K562 (cell line): Measurements from ENCODE around the gene MYL6B. TPM values are rescaled to one million over a fixed set of nuclear protein-coding genes. Genes with fewer than 3 reads are reported as not detected.

Source experiments
- BACH1 ChIP-seq: fragments of 200-800 bp; sonication (Bioruptor generic); IDR thresholded peaks from 2 replicates; pipeline ENCODE4 v1.6.1; 2016; ENCODE audit warnings: missing genetic modification characterization, missing compliant biosample characterization
- CTBP1 ChIP-seq: fragments of 450-650 bp; IDR thresholded peaks from 2 replicates; pipeline ENCODE4 v1.6.1; 2016; ENCODE audit warnings: borderline replicate concordance
- GABPB1 ChIP-seq: sonication (generic); formaldehyde crosslinking; IDR thresholded peaks from 2 replicates; pipeline ENCODE4 v1.8.0; 2022; ENCODE audit warnings: mild to moderate bottlenecking, missing genetic modification reagents
- HDAC2 ChIP-seq: fragments of 450-650 bp; IDR thresholded peaks from 2 replicates; pipeline ENCODE4 v1.6.1; 2016; ENCODE audit warnings: mild to moderate bottlenecking
- KDM4B ChIP-seq, 2 experiments: fragments of 450-650 bp in 1 of 2; sonication (generic) in 1 of 2; IDR thresholded peaks; 2 replicates each; pipeline ENCODE4 v1.6.1; 2016 to 2017; ENCODE audit warnings: borderline replicate concordance in 2 of 2, antibody characterized with exemption in 1 of 2, low read depth in 1 of 2, mild to moderate bottlenecking in 1 of 2
- LEF1 ChIP-seq: fragments of 450-650 bp; IDR thresholded peaks from 2 replicates; pipeline ENCODE4 v1.6.1; 2016; ENCODE audit warnings: mild to moderate bottlenecking
- MAFK ChIP-seq: IDR thresholded peaks from 2 replicates; pipeline ENCODE4 v1.6.1; 2011; ENCODE audit warnings: low read length, improper control_type of control experiment
- MBD1 ChIP-seq: fragments of 250-450 bp; sonication (Bioruptor Pico); IDR thresholded peaks from 2 replicates; pipeline ENCODE4 v1.8.0; 2022; ENCODE audit warnings: inconsistent platforms
- NFE2 ChIP-seq: IDR thresholded peaks from 2 replicates; pipeline ENCODE4 v1.6.1; 2014; ENCODE audit warnings: antibody characterized with exemption, low read depth
- PREB ChIP-seq: sonication (generic); formaldehyde crosslinking; IDR thresholded peaks from 2 replicates; pipeline ENCODE4 v1.8.1; 2023; ENCODE audit warnings: mild to moderate bottlenecking, missing genetic modification reagents
- SPI1 ChIP-seq: IDR thresholded peaks from 2 replicates; pipeline ENCODE4 v1.6.1; 2011; ENCODE audit warnings: low read depth, low read length, control low read depth, borderline replicate concordance
- ZBTB7A ChIP-seq: IDR thresholded peaks from 2 replicates; pipeline ENCODE4 v1.6.1; 2011; ENCODE audit warnings: low read depth, mild to moderate bottlenecking, low read length, moderate library complexity, borderline replicate concordance; ENCODE audit not compliant: control insufficient read depth
- ZFP1 ChIP-seq: fragments of 450-650 bp; formaldehyde crosslinking; IDR thresholded peaks from 2 replicates; pipeline ENCODE4 v1.4.0; 2020; ENCODE audit warnings: mild to moderate bottlenecking, mixed read lengths
- ZHX1 ChIP-seq: fragments of 150-350 bp; conservative IDR thresholded peaks from 2 replicates; pipeline ENCODE4 v1.6.1; 2014; ENCODE audit warnings: low read length
- ZNF395 ChIP-seq: fragments of 200-800 bp; sonication (Bioruptor generic); IDR thresholded peaks from 2 replicates; pipeline ENCODE4 v1.6.1; 2017; ENCODE audit warnings: missing genetic modification characterization, missing compliant biosample characterization
- ZNF77 ChIP-seq: fragments of 250-450 bp; sonication (Bioruptor Pico); IDR thresholded peaks from 2 replicates; pipeline ENCODE4 v1.5.0; 2020
- ZNF778 ChIP-seq: fragments of 450-650 bp; formaldehyde crosslinking; IDR thresholded peaks from 2 replicates; pipeline ENCODE4 v1.4.0; 2020; ENCODE audit warnings: mild to moderate bottlenecking, moderate library complexity
- polyA plus RNA-seq, 8 experiments: library from polyadenylated mRNA; depleted of rRNA in 4 of 8; stranded (reverse) in 5 of 8; unstranded in 3 of 8; fragments of >200 nt; fragmentation: Nextera tagmentation in 2 of 8; fragmentation: Illumina TruSeq in 1 of 8; extraction: Ambion mirVana in 2 of 8; extraction: Trizol in 1 of 8; gene quantifications; 2 replicates each; pipeline versions ENCODE4 v1.2.1 to v1.2.3, GENCODE V29; 2011 to 2014; ENCODE audit warnings: inconsistent platforms in 1 of 8, missing spikeins in 1 of 8
- total RNA-seq, 7 experiments: library from RNA; depleted of rRNA in 6 of 7; stranded (reverse); fragments of >200 nt in 6 of 7; fragmentation: Illumina TruSeq in 2 of 7; extraction: Trizol in 2 of 7; gene quantifications; 2 replicates each; pipeline versions ENCODE4 v1.2.1 to v1.2.3, GENCODE V29; 2011 to 2021; ENCODE audit warnings: low replicate concordance in 1 of 7
- TF ChIP-seq, protein P1 (sequence below), 2 experiments: IDR thresholded peaks in 1 of 2; conservative IDR thresholded peaks in 1 of 2; 2 replicates each; pipeline ENCODE4 v1.6.1; 2016; ENCODE audit warnings: low read depth in 2 of 2, mild to moderate bottlenecking in 1 of 2, missing compliant biosample characterization in 1 of 2, missing genetic modification characterization in 1 of 2, moderate library complexity in 1 of 2

MYL6B gene
- total and polyA plus RNA-seq, 9 of the 15 experiments (the other 6 are each of a cell fraction or from before 2014, with no cell fraction given): 42.8 to 77.3 (median 68.6) TPM

GRCh38 chr12:56119361-56119796 lies 33.0 kb upstream of the MYL6B start (continued):
- TF ChIP-seq, protein P1, sequence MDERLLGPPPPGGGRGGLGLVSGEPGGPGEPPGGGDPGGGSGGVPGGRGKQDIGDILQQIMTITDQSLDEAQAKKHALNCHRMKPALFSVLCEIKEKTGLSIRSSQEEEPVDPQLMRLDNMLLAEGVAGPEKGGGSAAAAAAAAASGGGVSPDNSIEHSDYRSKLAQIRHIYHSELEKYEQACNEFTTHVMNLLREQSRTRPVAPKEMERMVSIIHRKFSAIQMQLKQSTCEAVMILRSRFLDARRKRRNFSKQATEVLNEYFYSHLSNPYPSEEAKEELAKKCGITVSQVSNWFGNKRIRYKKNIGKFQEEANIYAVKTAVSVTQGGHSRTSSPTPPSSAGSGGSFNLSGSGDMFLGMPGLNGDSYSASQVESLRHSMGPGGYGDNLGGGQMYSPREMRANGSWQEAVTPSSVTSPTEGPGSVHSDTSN (CRISPR knock-in tag; IDR thresholded peaks at IDR 0.05; ENCODE audit: low read depth): no peak
- TF ChIP-seq, protein P1 (tag; conservative IDR thresholded peaks at IDR 0.05; ENCODE audit: low read depth): no peak
- TF ChIP-seq NFE2 (no peak), ZNF778 (no peak), ZNF395 (no peak), HDAC2 (no peak; the same call in 1 of the 2 replicates), LEF1 (no peak), ZHX1 (no peak), ZBTB7A (peak; percentile 47; the same call in 1 of the 2 replicates), ZNF77 (no peak), GABPB1 (CRISPR knock-in tag) (no peak), PREB (CRISPR knock-in tag) (no peak), MAFK (no peak), SPI1 (no peak), MBD1 (CRISPR knock-in tag) (no peak), BACH1 (tag) (no peak), ZFP1 (CRISPR knock-in tag) (no peak), KDM4B (IDR thresholded peaks at IDR 0.05; ENCODE audit: borderline replicate concordance in 2 of 2, low read depth in 1 of 2) (no peak), CTBP1 (no peak)
